ENCODE measurements around the gene ROCK2.

- TF ChIP-seq POLR2A (IDR thresholded peaks at IDR 0.05) (no peak), CTCF (IDR thresholded peaks at IDR 0.05) (no peak)
Measured at GRCh38 chr2:11200651-11201050, 143.8 kb downstream of the ROCK2 start.
